NCI-H1417 (cell line): ENCODE results near the gene IGSF21.

Experiments
- DNase-seq, 3 experiments: peaks; one replicate each; lab custom pipeline; 2025; lab: John Stamatoyannopoulos, UW

Gene IGSF21

DNA sequence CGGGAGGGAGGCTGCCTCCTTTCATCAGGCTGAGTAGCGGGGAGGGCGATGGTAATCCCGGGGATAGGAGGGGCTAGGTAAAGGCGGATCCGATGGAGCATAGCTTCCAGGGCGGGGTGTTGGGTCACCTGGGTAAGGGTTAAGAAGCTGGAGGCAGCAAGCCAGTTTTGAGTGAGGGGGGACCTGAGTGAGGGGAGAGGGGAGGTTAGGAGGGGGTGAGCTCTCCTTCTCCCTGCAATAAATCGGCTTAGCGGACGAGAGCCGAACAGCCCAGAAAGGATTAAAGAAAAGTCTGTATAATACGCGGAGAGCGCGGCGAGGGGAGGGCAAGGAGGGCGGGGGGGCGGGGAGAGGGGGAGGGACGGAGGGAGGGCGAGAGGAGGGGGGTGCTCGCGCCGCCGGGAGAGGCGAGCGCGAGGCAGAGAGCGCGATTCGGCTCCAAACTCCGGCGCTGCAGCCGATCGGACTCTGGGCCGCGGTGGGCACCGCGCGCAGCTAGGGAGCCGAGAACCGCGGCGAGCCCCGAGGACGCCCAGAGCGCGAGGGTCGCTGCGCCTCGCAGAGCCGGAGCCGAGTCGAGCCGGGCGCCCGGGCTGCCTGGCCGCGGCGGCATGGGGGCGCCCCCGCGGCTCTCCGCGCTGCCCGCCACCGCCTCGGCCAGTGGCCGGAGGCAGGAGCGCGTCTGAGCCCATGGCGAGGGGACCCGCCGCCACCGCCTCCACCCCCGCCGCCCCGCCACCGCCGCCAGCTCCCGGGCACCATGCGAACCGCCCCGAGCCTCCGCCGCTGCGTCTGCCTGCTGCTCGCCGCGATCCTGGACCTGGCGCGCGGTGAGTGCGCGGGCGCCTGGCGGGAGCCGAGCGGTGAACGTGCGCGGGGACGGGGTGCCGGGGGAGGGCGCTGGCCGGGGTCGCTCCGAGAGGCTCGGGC is at the start of gene IGSF21:
Gene IGSF21, plus strand, starts transcription at position 430 of the 930 bp plus-strand sequence. Its CDS starts 331 bp downstream, at position 761.
- DNase-seq, result peak in 1 of 3 experiments; percentile 67

DNA sequence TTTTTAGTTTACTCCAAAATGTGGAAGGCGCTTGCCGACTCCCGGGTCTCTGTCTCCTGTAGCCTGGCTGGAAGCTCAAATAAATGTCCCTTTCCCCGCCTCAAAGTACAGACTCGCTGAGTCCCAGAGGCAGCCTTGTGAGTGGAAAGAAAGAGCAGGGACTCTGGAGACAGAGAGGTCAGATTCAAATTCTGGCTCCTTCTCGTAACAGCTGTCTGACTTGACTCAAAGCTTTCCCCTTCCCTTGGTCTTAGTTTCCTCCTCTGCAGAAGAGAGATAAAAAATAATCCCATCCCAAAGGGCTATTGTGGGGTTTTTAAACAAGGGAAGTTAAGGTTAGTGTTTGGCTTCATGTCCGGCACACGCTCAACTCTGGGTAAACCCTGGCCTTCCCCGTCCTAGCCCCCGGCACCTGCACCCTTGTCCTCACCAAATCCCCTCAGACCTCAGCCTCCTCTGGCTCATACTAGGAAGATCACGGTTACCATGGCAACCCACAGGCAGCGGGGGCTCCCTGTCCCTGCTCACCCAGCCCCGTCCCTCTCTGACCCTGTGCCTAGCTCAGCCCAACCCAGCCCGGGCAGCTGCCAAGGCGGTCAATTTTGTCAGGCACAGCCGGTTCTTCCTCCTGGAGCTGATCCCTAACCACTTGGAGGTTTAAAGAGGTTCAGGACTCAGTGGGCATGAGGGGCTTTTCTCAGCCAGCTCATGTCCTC is 49.2 kb upstream of the IGSF21 start:
- DNase-seq, result no peak

DNA sequence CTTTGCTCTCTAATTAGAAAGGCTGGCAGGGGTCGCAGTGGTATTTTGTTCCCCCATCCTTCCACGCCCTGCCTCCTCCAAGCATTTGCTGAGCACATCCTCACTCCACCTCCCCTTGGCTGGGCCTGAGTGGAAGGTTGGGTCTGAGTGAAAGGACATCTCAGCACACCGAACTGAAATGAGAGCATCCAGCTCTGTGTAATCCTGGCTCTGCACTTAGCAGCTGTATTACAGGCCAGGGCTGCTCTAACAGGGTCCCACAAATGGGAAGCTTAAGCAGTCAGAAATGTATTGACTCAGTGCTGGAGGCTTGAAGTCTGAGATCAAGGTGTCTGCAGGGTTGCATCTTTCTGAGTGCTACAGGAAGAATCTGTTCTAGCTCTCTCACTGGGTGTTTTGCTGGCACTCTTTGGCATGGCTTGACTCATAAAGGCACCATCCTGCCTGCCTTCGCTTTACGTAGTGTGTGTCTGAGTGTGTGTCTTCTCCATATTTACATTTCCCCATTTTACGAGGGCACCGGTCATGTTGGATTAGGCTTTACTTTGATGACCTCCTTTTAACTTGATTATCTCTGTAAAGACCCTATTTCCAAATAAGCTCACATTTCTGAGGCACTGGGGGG is 48.5 kb upstream of the IGSF21 start:
- no peak for DNase-seq

DNA sequence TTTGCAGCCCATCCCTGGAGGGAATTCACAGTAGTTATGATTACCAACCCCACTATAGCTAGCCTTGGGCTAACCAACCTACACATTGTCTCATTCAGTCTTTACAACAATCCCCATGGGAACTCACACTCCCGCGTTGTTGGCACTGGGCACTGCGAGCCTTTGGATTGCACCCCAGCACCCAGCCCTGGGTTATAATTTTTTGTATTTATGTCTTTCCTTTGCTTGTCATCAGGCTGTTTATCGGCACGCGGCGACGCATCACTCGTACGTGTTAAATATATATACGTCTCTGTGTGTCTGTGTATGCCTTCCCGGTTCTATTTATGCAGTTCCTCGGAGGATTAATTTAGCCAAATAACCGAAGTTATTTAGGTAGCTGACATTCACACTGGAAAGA is 47.2 kb upstream of the IGSF21 start:
- DNase-seq, result no peak

DNA sequence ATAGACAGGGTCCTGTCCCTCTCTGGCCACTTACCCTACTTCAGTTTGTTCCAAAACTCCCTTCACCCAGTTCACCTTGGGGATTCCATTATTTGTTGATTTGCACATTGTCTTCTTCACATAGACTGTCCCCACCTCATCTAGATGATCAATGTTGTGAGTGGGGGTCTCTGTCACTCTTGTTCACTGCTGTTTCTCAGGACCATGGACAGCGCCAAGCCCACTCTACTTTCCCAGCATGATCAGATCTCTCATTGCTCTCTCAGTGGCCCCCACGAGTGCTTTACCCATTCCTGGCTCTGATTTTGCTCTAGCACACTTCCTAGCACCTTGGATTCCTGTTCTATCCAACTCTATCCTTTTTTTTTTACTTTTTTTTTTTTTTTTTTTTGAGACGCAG is 45.4 kb upstream of the IGSF21 start:
- DNase-seq, result no peak

DNA sequence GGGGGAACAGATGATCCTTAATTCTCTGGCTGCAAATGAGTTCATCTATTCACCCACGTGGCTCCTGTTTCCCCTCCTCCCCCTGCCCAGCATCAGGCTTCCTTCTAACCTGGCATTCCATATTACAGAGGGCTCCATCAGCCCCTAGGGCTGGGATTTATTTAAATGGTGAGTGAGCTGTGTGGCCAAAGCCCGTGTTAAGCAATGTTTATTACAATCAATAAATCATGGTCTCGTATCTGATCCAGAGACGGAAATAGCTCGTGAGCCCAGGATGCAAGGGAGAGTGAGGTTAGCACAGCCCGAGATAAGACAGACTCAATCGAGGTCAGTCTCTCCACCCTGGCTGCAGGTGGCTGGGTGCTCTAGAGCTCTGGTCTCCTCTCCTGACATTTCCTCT is 43.1 kb upstream of the IGSF21 start:
- no peak for DNase-seq

DNA sequence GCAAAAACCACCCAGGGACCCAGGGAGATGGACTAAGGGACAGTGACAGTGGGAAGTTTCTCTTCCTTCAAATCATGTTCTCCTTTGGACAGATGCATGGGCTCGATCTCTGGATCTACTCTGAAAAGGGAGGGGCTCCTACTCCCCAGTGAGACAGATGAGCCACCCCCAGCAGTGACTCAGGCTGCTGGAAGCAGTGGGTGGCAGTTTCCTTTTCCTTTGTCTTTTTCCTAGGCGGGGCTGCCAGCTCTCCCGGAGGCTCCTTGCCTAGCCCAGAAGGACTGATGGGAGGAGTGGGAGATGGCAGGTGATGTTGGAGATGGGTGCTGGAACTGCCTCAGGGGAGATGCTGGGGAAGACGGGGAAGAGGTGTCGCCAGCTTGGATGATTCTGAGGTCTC is 41.0 kb upstream of the IGSF21 start:
- DNase-seq, result no peak

DNA sequence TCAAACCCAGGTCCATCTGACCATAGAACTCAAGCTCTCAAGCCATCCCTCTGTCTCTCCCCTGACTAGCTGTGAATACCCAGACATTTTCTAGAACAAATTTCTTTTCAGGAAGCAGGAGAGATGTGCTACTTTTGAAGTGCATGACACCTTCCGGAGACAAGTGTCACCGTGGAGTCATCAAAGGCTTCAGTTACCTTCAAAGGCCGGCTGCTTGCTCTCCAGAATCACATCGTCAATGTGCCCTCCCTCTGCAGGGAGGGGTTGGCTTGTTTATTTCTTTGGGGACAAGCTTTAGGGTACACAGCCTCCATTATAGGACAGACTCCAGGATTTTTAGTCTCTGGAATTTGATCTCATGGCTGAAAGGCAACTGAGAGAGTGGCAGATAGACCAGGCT is 37.7 kb upstream of the IGSF21 start:
- no peak for DNase-seq

DNA sequence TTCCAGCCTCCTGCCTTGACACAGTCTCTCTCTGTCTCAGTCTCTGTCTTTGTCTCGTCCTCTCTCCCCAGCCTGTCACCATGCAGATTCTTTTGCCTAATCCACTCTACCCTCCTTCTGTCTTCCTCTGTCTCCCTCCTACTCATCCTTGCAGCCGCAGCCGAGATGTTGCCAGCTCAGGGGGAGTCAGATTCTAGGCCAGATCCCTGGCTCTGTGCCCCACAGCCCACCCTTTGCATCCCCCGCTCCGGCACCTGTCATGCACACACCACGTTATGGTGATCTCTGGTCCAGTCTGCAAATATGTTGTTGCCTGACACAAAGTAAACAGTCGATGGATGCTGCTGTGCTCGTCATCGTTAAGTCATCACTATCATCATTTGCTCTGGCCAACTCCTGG is 35.5 kb upstream of the IGSF21 start:
- DNase-seq, result no peak

DNA sequence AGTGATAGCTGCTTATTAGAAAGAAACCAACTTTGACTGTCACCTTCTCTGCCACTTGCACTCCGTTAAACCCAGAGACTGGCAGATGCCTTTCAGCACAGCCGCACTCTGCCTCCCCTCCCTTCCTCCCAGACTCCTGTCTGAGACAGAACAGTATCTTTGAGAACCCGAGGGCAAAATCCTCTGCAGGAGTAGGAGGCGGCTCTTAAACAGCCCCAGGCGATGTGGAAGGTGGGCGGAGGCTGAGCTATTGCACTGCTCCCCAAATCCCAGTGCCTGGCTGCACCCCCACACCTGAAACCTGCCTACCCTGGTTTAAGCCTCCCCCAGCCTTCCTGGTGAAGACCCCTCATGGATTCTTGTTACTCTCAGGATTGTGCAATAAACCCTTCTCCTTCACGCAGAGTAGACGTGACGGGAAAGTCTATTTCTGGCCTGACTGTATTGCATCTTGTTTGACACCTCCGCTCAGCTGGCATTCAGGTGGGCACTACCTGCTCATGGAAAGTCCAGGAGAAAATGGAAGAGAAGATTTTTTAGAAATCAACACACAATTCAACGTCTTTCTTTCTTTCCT is 34.4 kb upstream of the IGSF21 start:
- DNase-seq, result no peak

DNA sequence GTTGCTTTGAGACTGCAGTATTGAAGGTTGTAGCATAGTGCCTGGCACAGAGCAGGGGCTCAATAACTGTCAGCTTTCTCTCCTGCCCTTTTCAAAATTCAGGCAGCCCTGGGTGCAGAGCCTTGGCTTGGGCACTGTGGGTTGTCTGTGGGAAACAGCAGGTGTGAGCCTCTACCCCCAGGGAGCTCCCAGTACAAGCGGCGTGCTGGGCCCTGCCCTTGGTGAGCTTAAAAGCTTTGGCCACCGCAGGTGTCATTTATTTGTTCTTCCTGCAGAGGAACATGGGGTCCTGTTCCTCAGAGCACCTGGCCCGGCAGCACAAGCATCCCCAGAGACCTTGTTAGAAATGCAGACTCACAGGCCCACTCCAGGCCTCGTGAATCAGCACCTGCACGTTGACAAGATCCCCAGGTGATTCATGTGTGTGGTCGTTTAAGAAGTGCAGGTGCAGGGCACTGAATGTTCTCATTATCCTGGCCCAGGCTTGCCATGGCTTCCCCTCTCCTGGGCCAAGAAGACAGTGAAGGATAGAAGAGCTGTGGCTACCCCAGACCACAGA is 29.9 kb upstream of the IGSF21 start:
- peak; percentile 23 to 96 (median 58) for DNase-seq

DNA sequence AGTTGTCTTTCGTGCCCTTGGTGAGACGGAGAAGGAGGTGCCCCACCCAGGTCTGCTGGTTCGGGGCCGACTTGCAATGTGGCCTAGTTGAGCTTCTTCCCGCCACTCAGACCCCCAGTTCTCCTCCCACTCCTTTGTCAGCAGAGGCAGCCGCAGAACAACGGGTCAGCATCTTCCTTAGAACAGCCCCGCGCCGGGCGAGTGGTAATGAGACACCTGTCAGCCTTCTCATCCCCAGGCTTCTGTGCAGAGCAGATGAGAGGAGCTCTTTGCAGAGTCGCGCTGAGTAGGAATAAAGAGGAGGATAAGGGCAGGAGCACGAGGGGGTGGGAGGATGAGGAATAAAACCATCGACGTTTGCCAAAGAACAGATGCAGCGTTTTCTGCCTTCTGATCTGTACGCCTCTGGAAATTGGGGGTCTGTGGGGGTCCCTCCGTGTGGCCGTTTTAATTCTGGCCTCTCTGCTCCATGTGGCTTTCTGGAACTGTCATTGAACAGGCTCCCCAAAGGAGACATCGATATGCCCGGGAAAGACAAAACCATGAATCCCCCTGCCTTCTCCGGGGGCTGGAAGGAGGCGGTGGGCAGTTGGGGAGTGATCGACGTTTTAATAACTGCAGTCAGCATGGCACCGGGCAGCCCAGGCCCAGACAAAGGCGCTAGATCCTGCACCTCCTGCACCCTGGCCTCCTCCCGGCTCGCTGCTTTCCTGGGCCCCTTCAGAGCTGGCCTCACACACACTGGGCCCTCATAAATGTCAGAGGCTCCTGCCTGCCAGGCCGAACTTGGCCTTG is 27.5 kb upstream of the IGSF21 start:
- peak in 1 of 3 experiments; percentile 92 for DNase-seq

DNA sequence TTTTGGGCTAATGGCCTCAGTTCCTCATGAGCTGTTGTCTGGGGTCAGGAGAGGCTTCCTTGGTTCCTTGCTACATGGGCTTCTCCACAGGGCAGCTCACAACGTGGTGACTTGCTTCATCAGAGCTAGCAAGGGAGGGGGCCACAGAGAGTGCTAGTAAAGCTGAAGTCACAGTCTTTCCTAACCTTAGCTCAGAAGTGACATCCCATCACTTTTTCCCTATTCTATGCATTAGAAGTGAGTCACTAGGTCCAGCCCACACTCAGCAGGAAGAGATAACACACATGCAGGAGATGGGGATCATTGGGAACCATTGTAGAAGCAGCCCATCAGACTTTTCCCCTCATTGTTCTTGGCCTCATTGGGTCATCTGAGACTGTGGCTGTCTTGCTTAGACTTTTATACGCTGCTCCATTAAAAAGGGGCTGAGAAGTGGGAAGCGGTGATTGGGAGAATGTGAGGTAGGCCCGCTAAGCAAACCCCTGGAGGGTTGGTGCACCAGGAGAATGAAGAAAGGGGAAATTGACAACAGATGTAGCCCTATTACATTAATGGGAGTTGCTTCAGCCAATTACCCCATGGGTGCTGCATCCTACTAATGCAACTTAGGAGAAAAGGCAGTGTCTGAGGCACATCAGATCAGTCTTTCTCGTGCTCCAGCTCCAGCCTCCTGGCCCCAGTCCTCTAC is 22.1 kb upstream of the IGSF21 start:
- DNase-seq, result no peak

DNA sequence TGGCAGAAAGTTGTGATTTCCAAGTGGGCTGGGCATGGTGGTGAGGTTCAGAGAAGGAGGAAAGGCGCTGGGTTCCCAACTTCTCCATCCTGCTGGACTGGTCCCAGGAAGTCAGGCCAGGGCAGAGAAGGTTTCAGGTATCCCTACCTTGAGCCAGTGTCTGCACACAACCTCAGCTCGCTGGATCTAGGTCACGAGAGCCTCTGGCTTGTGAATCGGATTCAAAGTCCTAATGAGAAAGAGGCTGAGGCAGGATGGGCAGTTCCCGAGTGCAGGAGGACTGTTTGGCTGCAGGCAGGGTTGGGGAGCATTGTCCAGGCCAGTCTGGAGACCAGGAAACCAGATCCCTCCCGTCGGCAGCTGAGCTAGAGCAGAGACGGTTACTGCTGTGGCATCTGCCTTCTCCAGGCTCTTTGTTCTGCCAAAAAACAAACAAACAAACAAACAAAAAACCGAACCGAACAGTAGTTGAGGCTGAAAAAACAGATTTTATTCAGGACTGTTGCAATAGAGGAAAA is 19.5 kb upstream of the IGSF21 start:
- DNase-seq, result no peak

DNA sequence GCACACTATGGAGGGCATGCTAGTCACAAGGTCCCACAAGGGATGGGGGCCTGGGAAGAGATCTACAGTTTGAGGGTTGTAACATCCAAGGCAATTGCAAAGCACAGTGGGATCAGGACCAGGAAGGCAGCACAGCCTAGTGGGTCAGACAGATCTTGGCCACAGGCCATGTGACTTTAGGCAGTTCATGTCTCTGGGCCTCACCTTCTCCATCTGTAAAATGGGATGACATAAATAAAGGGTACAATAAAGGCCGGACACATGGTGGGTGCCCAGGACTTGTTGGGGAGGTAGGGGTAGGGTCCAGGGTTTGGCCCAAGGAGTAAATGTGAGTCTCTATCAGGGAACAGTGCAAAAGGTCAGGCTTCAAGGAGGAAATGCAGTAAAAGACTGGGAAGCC is 18.1 kb upstream of the IGSF21 start:
- no peak for DNase-seq

DNA sequence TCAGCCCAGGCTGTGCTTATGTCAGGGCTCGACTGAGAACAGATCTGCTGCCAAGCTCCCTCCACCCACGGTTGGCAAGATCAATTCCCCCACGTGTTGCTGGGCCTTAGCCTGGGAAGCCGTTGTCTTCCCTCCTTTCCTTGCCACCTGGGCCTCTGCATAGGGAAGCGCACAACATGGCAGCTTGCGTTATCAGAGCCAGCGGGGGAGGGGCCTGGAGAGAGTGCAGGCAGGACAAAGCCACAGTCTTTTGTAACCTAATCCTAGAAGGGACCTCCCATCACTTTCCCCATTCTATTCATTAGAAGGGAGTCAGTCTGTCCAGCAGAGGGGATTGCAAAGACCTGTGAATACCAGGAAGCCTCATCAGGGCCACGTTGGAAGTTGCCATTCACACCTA is 17.0 kb upstream of the IGSF21 start:
- DNase-seq, result peak in 1 of 3 experiments; percentile 76

DNA sequence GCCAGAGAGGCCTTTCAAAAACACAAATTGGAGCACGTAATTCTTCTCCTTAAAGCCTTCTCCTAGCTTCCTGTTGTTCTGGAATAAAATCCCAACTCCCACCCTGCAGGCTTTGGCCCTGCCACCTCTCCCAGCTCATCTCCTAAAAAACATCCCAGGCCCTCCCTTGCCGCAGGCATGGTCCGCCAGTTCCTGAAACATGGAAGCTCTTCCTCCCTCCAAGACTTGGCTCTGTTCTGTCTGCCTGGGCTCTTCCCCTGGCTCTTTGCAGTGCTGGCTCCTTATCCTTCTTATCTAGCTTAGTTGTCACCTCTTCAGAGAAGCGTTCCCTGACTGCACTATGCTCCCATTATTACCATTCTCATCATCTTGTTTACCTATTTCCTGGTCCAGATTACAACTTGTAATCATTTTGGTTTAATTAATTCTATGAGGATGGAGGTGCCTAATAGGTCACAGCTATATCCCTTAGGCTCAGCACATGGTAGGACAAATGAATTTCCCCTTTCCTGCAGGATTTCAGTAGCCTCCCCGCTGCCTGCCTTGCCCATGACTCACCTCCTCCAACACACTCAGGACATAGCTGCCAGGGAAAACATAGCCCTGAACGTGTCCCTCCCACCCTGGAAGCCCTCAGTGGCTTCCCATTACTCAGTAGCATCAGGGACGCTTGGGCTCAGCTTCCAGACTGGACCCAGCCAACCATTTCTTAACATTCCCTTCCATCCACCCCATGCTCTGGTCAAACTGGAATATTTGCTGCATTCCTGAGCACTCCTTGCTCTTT is 15.7 kb upstream of the IGSF21 start:
- DNase-seq, result no peak

DNA sequence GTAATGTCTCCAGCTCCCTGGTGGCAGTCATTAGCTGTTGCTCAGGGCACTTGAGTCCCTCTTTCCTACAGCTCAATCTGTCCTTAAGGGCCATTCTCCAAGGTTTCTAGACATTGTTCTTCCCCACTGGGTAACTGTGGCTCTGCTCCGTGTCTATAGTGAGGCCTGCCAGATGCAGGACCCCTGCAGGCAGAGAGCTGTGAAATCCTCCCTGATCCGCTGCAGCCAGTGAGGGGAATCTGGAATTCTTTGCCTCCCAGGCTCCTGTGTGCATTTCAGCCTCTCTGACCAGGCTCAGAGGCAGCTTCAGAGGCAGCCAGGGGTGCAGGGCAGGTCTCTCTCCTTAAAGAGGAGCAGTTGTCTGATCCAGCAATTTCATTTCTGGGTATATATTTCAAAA is 14.4 kb upstream of the IGSF21 start:
- peak in 1 of 3 experiments; percentile 46 for DNase-seq

DNA sequence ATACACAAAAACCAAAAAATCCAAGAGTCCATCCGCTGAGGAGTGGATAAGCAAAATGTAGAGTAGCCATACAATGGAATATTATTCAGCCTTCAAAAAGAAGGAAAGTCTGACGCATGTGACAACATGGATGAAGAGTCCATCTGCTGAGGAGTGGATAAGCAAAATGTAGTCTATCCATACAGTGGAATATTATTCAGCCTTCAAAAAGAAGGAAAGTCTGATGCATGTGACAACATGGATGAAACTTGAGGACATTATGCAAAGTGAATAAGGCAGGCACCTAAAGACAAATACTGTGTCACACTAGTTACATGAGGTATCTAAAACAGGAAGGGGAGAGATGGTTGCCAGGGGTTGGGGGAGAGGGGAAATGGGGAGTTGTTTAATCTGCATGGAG is 14.0 kb upstream of the IGSF21 start:
- no peak for DNase-seq

DNA sequence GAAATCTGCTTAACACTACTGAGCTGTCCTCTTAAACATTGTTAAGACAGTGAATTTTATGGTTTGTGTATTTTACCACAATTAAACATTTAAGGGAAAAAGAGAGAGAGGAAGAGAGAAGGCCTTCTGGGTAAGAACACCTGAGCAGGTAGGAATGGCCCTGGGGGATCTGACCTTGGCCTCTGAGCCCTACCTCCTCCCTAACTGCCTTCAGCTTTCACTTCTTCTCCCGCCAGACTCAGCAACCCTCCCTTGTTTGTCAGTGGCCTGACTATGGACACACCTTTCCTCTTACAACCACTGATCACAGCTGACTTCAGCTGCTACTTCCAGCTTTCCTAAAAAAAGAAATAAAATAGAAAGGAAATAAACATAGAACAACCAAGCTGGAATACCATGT is 13.5 kb upstream of the IGSF21 start:
- no peak for DNase-seq
